Esophagus squamous epithelium (tissue), 4 donors: ENCODE measurements around the gene SMARCA4.

Experiments
- CTCF ChIP-seq, 6 experiments: fragments of 450-650 bp in 4 of 6; fragments of 200-600 bp in 2 of 6; sonication (generic) in 2 of 6; IDR thresholded peaks; one replicate each; pipeline ENCODE4 v1.5.1; 2016 to 2019; ENCODE audit warnings: antibody characterized with exemption in 6 of 6, mild to moderate bottlenecking in 4 of 6, moderate library complexity in 4 of 6
- POLR2A ChIP-seq, 4 donors: fragments of 450-650 bp; IDR thresholded peaks; one replicate each; pipeline ENCODE4 v1.6.1; 2017; ENCODE audit warnings: antibody characterized with exemption in 4 of 4, mild to moderate bottlenecking in 4 of 4, moderate library complexity in 3 of 4

- TF ChIP-seq CTCF (IDR thresholded peaks at IDR 0.05) (no peak), POLR2A (IDR thresholded peaks at IDR 0.05) (no peak)
Observed at GRCh38 chr19:11034449-11035213, 73.8 kb downstream of the SMARCA4 start.
